ENCODE measurements around the gene ADAMTS20.

DNA sequence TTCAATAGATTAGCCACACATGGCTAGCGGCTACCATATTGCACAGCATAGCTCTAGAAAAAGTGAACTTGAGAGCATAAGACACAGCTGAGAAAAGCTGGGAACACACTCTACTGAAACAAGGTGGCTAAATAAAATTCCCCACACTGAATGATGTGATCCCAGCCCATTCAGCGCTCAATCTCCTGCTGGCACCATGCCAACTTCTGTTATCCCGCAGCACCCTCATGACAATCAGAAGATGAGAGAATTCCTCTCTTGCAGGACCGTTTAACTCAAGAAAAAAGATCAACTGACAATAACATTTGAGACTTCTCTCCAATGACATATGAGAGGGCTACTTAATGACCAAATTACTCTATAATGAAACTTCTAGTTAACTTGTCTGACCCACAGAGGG is 115.4 kb downstream of the ADAMTS20 start:
- no peak for TF ChIP-seq CTCF (IDR thresholded peaks at IDR 0.05)
- TF ChIP-seq POLR2A (IDR thresholded peaks at IDR 0.05): no peak

Measured in Peyer's patch (tissue), 4 donors.